ENCODE measurements around the gene C1QTNF3. TPM values are rescaled to one million over a fixed set of nuclear protein-coding genes. Genes with fewer than 3 reads are reported as not detected.

Gene C1QTNF3
- total and polyA plus RNA-seq, 2 experiments from 2014 or later, result 1.7 to 2.0 TPM

- H3K4me3 Mint-ChIP-seq, result no peak overlapping the region
- H3K79me2 ChIP-seq (replicated peaks; ENCODE audit: insufficient read depth), result no peaks in the 10 kb centered on the region
Observed at GRCh38 chr5:33980030-33980429, 63.0 kb downstream of the C1QTNF3 start.

More at GRCh38 chr5:33980030-33980429, 63.0 kb downstream of the C1QTNF3 start:
- Histone ChIP-seq H3K27ac (ENCODE audit: low read depth) (0 out of 2 replicates have a peak overlapping the region, but pooled peaks have one; percentile 10), H3K4me2 (no peak overlapping the region), H3K27me3 (ENCODE audit: insufficient read depth) (no peaks in the 10 kb centered on the region), H3K4me3 (no peak overlapping the region), H3K4me1 (ENCODE audit: insufficient read depth) (peaks cover 45% of the 10 kb centered on the region), H3K36me3 (ENCODE audit: insufficient read depth) (no peaks in the 10 kb centered on the region), H3K9me2 (ENCODE audit: insufficient read depth) (peaks cover 12% of the 10 kb centered on the region), H3F3A (replicated peaks; ENCODE audit: low read depth) (peaks cover 4% of the 10 kb centered on the region), H2AFZ (no peak overlapping the region), H4K20me1 (replicated peaks; ENCODE audit: insufficient read depth) (no peaks in the 10 kb centered on the region)
- Mint-ChIP-seq H3K4me1 (peaks cover 40% of the 10 kb centered on the region), H3K36me3 (ENCODE audit: low read depth) (no peaks in the 10 kb centered on the region), H3K27me3 (ENCODE audit: insufficient read depth, low read depth, poor library complexity) (no peaks in the 10 kb centered on the region), H3K9me3 (no peaks in the 10 kb centered on the region; the same call in 2 of the 3 replicates), H3K27ac (no peak overlapping the region)
- DNase-seq (ENCODE audit: low spot score) (no peak), ATAC-seq (no peak)
- TF ChIP-seq ETS1 (IDR thresholded peaks at IDR 0.05), result no peak
- TF ChIP-seq ZNF331 (CRISPR knock-in tag; IDR thresholded peaks at IDR 0.05; ENCODE audit: low read depth), result no peak
- TF ChIP-seq, protein P1, sequence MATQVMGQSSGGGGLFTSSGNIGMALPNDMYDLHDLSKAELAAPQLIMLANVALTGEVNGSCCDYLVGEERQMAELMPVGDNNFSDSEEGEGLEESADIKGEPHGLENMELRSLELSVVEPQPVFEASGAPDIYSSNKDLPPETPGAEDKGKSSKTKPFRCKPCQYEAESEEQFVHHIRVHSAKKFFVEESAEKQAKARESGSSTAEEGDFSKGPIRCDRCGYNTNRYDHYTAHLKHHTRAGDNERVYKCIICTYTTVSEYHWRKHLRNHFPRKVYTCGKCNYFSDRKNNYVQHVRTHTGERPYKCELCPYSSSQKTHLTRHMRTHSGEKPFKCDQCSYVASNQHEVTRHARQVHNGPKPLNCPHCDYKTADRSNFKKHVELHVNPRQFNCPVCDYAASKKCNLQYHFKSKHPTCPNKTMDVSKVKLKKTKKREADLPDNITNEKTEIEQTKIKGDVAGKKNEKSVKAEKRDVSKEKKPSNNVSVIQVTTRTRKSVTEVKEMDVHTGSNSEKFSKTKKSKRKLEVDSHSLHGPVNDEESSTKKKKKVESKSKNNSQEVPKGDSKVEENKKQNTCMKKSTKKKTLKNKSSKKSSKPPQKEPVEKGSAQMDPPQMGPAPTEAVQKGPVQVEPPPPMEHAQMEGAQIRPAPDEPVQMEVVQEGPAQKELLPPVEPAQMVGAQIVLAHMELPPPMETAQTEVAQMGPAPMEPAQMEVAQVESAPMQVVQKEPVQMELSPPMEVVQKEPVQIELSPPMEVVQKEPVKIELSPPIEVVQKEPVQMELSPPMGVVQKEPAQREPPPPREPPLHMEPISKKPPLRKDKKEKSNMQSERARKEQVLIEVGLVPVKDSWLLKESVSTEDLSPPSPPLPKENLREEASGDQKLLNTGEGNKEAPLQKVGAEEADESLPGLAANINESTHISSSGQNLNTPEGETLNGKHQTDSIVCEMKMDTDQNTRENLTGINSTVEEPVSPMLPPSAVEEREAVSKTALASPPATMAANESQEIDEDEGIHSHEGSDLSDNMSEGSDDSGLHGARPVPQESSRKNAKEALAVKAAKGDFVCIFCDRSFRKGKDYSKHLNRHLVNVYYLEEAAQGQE (IDR thresholded peaks at IDR 0.05; ENCODE audit: unreplicated experiment), result no peak
- TF ChIP-seq EZH2phosphoT487 (IDR thresholded peaks at IDR 0.05; ENCODE audit: unreplicated experiment), result no peak
- no peak for TF ChIP-seq EZH2 (IDR thresholded peaks at IDR 0.05; ENCODE audit: low read depth, unreplicated experiment)
- no peak for TF ChIP-seq POLR2AphosphoS5 (IDR thresholded peaks at IDR 0.05; ENCODE audit: low read depth)
- no peak for TF ChIP-seq CREB1 (CRISPR knock-in tag; IDR thresholded peaks at IDR 0.05; ENCODE audit: low read depth)
- no peak for TF ChIP-seq CTCF (conservative IDR thresholded peaks at IDR 0.05; ENCODE audit: low read depth in 2 of 2)
- TF ChIP-seq JUNB (IDR thresholded peaks at IDR 0.05; ENCODE audit: unreplicated experiment), result no peak
- TF ChIP-seq STAT1 (IDR thresholded peaks at IDR 0.05; ENCODE audit: unreplicated experiment), result no peak
- TF ChIP-seq ZNF114 (CRISPR knock-in tag; IDR thresholded peaks at IDR 0.05), result no peak
- TF ChIP-seq NANOG (IDR thresholded peaks at IDR 0.05; ENCODE audit: borderline replicate concordance), result no peak
- TF ChIP-seq, protein P2, sequence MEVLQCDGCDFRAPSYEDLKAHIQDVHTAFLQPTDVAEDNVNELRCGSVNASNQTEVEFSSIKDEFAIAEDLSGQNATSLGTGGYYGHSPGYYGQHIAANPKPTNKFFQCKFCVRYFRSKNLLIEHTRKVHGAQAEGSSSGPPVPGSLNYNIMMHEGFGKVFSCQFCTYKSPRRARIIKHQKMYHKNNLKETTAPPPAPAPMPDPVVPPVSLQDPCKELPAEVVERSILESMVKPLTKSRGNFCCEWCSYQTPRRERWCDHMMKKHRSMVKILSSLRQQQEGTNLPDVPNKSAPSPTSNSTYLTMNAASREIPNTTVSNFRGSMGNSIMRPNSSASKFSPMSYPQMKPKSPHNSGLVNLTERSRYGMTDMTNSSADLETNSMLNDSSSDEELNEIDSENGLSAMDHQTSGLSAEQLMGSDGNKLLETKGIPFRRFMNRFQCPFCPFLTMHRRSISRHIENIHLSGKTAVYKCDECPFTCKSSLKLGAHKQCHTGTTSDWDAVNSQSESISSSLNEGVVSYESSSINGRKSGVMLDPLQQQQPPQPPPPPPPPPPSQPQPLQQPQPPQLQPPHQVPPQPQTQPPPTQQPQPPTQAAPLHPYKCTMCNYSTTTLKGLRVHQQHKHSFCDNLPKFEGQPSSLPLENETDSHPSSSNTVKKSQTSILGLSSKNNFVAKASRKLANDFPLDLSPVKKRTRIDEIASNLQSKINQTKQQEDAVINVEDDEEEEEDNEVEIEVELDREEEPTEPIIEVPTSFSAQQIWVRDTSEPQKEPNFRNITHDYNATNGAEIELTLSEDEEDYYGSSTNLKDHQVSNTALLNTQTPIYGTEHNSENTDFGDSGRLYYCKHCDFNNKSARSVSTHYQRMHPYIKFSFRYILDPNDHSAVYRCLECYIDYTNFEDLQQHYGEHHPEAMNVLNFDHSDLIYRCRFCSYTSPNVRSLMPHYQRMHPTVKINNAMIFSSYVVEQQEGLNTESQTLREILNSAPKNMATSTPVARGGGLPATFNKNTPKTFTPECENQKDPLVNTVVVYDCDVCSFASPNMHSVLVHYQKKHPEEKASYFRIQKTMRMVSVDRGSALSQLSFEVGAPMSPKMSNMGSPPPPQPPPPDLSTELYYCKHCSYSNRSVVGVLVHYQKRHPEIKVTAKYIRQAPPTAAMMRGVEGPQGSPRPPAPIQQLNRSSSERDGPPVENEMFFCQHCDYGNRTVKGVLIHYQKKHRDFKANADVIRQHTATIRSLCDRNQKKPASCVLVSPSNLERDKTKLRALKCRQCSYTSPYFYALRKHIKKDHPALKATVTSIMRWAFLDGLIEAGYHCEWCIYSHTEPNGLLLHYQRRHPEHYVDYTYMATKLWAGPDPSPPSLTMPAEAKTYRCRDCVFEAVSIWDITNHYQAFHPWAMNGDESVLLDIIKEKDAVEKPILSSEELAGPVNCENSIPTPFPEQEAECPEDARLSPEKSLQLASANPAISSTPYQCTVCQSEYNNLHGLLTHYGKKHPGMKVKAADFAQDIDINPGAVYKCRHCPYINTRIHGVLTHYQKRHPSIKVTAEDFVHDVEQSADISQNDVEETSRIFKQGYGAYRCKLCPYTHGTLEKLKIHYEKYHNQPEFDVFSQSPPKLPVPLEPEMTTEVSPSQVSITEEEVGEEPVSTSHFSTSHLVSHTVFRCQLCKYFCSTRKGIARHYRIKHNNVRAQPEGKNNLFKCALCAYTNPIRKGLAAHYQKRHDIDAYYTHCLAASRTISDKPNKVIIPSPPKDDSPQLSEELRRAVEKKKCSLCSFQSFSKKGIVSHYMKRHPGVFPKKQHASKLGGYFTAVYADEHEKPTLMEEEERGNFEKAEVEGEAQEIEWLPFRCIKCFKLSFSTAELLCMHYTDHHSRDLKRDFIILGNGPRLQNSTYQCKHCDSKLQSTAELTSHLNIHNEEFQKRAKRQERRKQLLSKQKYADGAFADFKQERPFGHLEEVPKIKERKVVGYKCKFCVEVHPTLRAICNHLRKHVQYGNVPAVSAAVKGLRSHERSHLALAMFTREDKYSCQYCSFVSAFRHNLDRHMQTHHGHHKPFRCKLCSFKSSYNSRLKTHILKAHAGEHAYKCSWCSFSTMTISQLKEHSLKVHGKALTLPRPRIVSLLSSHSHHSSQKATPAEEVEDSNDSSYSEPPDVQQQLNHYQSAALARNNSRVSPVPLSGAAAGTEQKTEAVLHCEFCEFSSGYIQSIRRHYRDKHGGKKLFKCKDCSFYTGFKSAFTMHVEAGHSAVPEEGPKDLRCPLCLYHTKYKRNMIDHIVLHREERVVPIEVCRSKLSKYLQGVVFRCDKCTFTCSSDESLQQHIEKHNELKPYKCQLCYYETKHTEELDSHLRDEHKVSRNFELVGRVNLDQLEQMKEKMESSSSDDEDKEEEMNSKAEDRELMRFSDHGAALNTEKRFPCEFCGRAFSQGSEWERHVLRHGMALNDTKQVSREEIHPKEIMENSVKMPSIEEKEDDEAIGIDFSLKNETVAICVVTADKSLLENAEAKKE (CRISPR knock-in tag; IDR thresholded peaks at IDR 0.05), result no peak

All from GM23338 (cell line).